Urothelium cell line (cell line): ENCODE data around the gene ABCC1.
"Not testable (repeated sequence)": the region's sequence is repeated elsewhere in the genome, so short reads cannot be mapped to it uniquely, and the experiment has no call there.

Source experiments
- DNase-seq: peaks from one replicate; pipeline ENCODE4 v3.0.0; 2011; ENCODE audit warnings: low spot score, mixed read lengths
- FAIRE-seq: peaks from 2 replicates; lab custom pipeline; 2011; peaks lifted over from hg19 to GRCh38; lab: Jason Lieb, UNC

ABCC1 gene

GRCh38 chr16:16101585-16101984 is 152.2 kb downstream of the ABCC1 start:
- no peak for FAIRE-seq
- DNase-seq = no peak

GRCh38 chr16:16102738-16103137 is 153.3 kb downstream of the ABCC1 start:
- DNase-seq = no peak
- no peak for FAIRE-seq

GRCh38 chr16:16104132-16104803 is 154.9 kb downstream of the ABCC1 start:
- FAIRE-seq, DNase-seq: not testable (repeated sequence)

GRCh38 chr16:16104804-16105141 is 155.4 kb downstream of the ABCC1 start:
- FAIRE-seq, DNase-seq: not testable (repeated sequence)

GRCh38 chr16:16105646-16106045 is 156.2 kb downstream of the ABCC1 start:
- DNase-seq (no peak), FAIRE-seq (no peak)

GRCh38 chr16:16106466-16106865 is 157.1 kb downstream of the ABCC1 start:
- FAIRE-seq (no peak), DNase-seq (no peak)

- no peak for DNase-seq
- no peak for FAIRE-seq
Observed at GRCh38 chr16:16107839-16108238, 158.4 kb downstream of the ABCC1 start.

- DNase-seq (no peak), FAIRE-seq (no peak)
Observed at GRCh38 chr16:16108759-16109158, 159.3 kb downstream of the ABCC1 start.

- DNase-seq = no peak
- no peak for FAIRE-seq
Observed at GRCh38 chr16:16109453-16110110, 160.2 kb downstream of the ABCC1 start.

GRCh38 chr16:16110111-16110490 is 160.7 kb downstream of the ABCC1 start:
- FAIRE-seq = no peak
- no peak for DNase-seq

- DNase-seq (no peak), FAIRE-seq (no peak)
Observed at GRCh38 chr16:16111639-16112038, 162.2 kb downstream of the ABCC1 start.

- no peak for FAIRE-seq
- no peak for DNase-seq
Observed at GRCh38 chr16:16112450-16113053, 163.1 kb downstream of the ABCC1 start.

- FAIRE-seq = no peak
Observed at GRCh38 chr16:16113076-16113475, 163.7 kb downstream of the ABCC1 start.

GRCh38 chr16:16116841-16117240 is 167.4 kb downstream of the ABCC1 start:
- no peak for DNase-seq
- FAIRE-seq = no peak

More at GRCh38 chr16:16113076-16113475, 163.7 kb downstream of the ABCC1 start:
- DNase-seq = no peak

- FAIRE-seq (no peak), DNase-seq (no peak)
Observed at GRCh38 chr16:16118337-16118736, 168.9 kb downstream of the ABCC1 start.

- FAIRE-seq = no peak
- DNase-seq = no peak
Observed at GRCh38 chr16:16120044-16120381, 170.6 kb downstream of the ABCC1 start.

GRCh38 chr16:16120382-16121184 is 171.2 kb downstream of the ABCC1 start:
- DNase-seq = no peak
- FAIRE-seq = no peak

GRCh38 chr16:16121185-16121727 is 171.8 kb downstream of the ABCC1 start:
- FAIRE-seq = no peak
- DNase-seq = no peak

- no peak for DNase-seq
- no peak for FAIRE-seq
Observed at GRCh38 chr16:16122264-16122663, 172.8 kb downstream of the ABCC1 start.

- no peak for FAIRE-seq
- DNase-seq = no peak
Observed at GRCh38 chr16:16124438-16124837, 175.0 kb downstream of the ABCC1 start.

GRCh38 chr16:16124974-16125373 is 175.6 kb downstream of the ABCC1 start:
- no peak for FAIRE-seq
- no peak for DNase-seq
